Fibroblast of skin of right biceps (primary cell): ENCODE measurements around the gene LRRFIP1.
A peak's percentile ranks its signal among the peaks of the same experiment; 100 is the strongest.
"Not testable (repeated sequence)": the region's sequence is repeated elsewhere in the genome, so short reads cannot be mapped to it uniquely, and the experiment has no call there.

Experiments
- DNase-seq: peaks from one replicate; pipeline ENCODE4 v3.0.0-alpha.2; 2013

Gene LRRFIP1

GRCh38 chr2:237666606-237667005 is 39.2 kb downstream of the LRRFIP1 start:
- no peak for DNase-seq

- not testable (repeated sequence) for DNase-seq
These were observed 39.7 kb downstream of the LRRFIP1 start for GRCh38 chr2:237667050-237667576.

GRCh38 chr2:237667893-237668292 is 40.5 kb downstream of the LRRFIP1 start:
- no peak for DNase-seq

GRCh38 chr2:237668440-237668839 is 41.1 kb downstream of the LRRFIP1 start:
- DNase-seq: no peak

- DNase-seq: no peak
These were observed 41.9 kb downstream of the LRRFIP1 start for GRCh38 chr2:237669283-237669627.

GRCh38 chr2:237669628-237670392 is 42.4 kb downstream of the LRRFIP1 start:
- DNase-seq: peak; percentile 100

- DNase-seq: peak; percentile 33
These were observed 43.3 kb downstream of the LRRFIP1 start for GRCh38 chr2:237670641-237671040.

GRCh38 chr2:237671466-237672138 is 44.2 kb downstream of the LRRFIP1 start:
- DNase-seq: no peak

GRCh38 chr2:237672731-237673129 is 45.3 kb downstream of the LRRFIP1 start:
- DNase-seq: no peak

- DNase-seq: peak; percentile 48
These were observed 46.0 kb downstream of the LRRFIP1 start for GRCh38 chr2:237673130-237674001.

- peak; percentile 71 for DNase-seq
These were observed 47.4 kb downstream of the LRRFIP1 start for GRCh38 chr2:237674731-237675276.

- DNase-seq: no peak
These were observed 47.9 kb downstream of the LRRFIP1 start for GRCh38 chr2:237675316-237675715.

GRCh38 chr2:237680702-237681478 is 53.5 kb downstream of the LRRFIP1 start:
- no peak for DNase-seq

- no peak for DNase-seq
These were observed 54.8 kb downstream of the LRRFIP1 start for GRCh38 chr2:237682151-237682550.

GRCh38 chr2:237682856-237683670 is 55.7 kb downstream of the LRRFIP1 start:
- no peak for DNase-seq

GRCh38 chr2:237685408-237685807 is 58.0 kb downstream of the LRRFIP1 start:
- DNase-seq: no peak

- DNase-seq: no peak
These were observed 59.3 kb downstream of the LRRFIP1 start for GRCh38 chr2:237686659-237687136.

- DNase-seq: no peak
These were observed 60.7 kb downstream of the LRRFIP1 start for GRCh38 chr2:237688081-237688480.

GRCh38 chr2:237688541-237688940 is 61.2 kb downstream of the LRRFIP1 start:
- not testable (repeated sequence) for DNase-seq

GRCh38 chr2:237689336-237690131 is 62.1 kb downstream of the LRRFIP1 start:
- DNase-seq: no peak
